ENCODE data around the gene ZBTB16. TPM values are rescaled to one million over a fixed set of nuclear protein-coding genes. Genes with fewer than 3 reads are reported as not detected.

Gene ZBTB16
- total RNA-seq, 1 donor from 2014 or later: 39.4 TPM

- H3K27me3 Mint-ChIP-seq (ENCODE audit: low read depth): no peaks in the 10 kb centered on the region
- no peaks in the 10 kb centered on the region for H3K36me3 Mint-ChIP-seq (ENCODE audit: low read depth)
- no peak overlapping the region for H3K4me3 Mint-ChIP-seq
- no peak overlapping the region for H3K27ac Mint-ChIP-seq (ENCODE audit: unreplicated experiment)
- TF ChIP-seq CTCF (conservative IDR thresholded peaks at IDR 0.05): no peak
- H3K9me3 Mint-ChIP-seq: no peaks in the 10 kb centered on the region
- H3K4me1 Mint-ChIP-seq: peaks cover 5% of the 10 kb centered on the region
- DNase-seq (ENCODE audit: low read depth, low spot score): no peak
Measured at GRCh38 chr11:114284021-114284420, 224.5 kb downstream of the ZBTB16 start.

- Mint-ChIP-seq H3K36me3 (ENCODE audit: low read depth) (no peaks in the 10 kb centered on the region), H3K27me3 (ENCODE audit: low read depth) (no peaks in the 10 kb centered on the region), H3K4me3 (no peak overlapping the region), H3K9me3 (no peaks in the 10 kb centered on the region), H3K27ac (ENCODE audit: unreplicated experiment) (no peak overlapping the region), H3K4me1 (peaks cover 5% of the 10 kb centered on the region)
- TF ChIP-seq CTCF (conservative IDR thresholded peaks at IDR 0.05): no peak
- DNase-seq (ENCODE audit: low read depth, low spot score): no peak
Measured at GRCh38 chr11:114284914-114285313, 225.4 kb downstream of the ZBTB16 start.

GRCh38 chr11:114285599-114285998 lies 226.1 kb downstream of the ZBTB16 start:
- H3K27me3 Mint-ChIP-seq (ENCODE audit: low read depth): no peaks in the 10 kb centered on the region
- no peak for DNase-seq (ENCODE audit: low read depth, low spot score)
- H3K27ac Mint-ChIP-seq (ENCODE audit: unreplicated experiment): no peak overlapping the region
- H3K4me1 Mint-ChIP-seq: peaks cover 5% of the 10 kb centered on the region
- H3K36me3 Mint-ChIP-seq (ENCODE audit: low read depth): no peaks in the 10 kb centered on the region
- H3K4me3 Mint-ChIP-seq: no peak overlapping the region
- TF ChIP-seq CTCF (conservative IDR thresholded peaks at IDR 0.05): no peak
- H3K9me3 Mint-ChIP-seq: no peaks in the 10 kb centered on the region

GRCh38 chr11:114286229-114286628 lies 226.7 kb downstream of the ZBTB16 start:
- Mint-ChIP-seq H3K27ac (ENCODE audit: unreplicated experiment) (no peak overlapping the region), H3K36me3 (ENCODE audit: low read depth) (no peaks in the 10 kb centered on the region), H3K4me1 (peaks cover 2% of the 10 kb centered on the region), H3K9me3 (no peaks in the 10 kb centered on the region), H3K27me3 (ENCODE audit: low read depth) (no peaks in the 10 kb centered on the region), H3K4me3 (no peak overlapping the region)
- no peak for DNase-seq (ENCODE audit: low read depth, low spot score)
- no peak for TF ChIP-seq CTCF (conservative IDR thresholded peaks at IDR 0.05)

GRCh38 chr11:114287154-114287553 lies 227.6 kb downstream of the ZBTB16 start:
- Mint-ChIP-seq H3K4me3 (no peak overlapping the region), H3K4me1 (no peaks in the 10 kb centered on the region), H3K36me3 (ENCODE audit: low read depth) (no peaks in the 10 kb centered on the region), H3K27me3 (ENCODE audit: low read depth) (no peaks in the 10 kb centered on the region), H3K9me3 (no peaks in the 10 kb centered on the region), H3K27ac (ENCODE audit: unreplicated experiment) (no peak overlapping the region)
- TF ChIP-seq CTCF (conservative IDR thresholded peaks at IDR 0.05): no peak
- DNase-seq (ENCODE audit: low read depth, low spot score): no peak

- Mint-ChIP-seq H3K4me1 (no peaks in the 10 kb centered on the region), H3K27me3 (ENCODE audit: low read depth) (no peaks in the 10 kb centered on the region), H3K27ac (ENCODE audit: unreplicated experiment) (no peak overlapping the region), H3K9me3 (no peaks in the 10 kb centered on the region), H3K36me3 (ENCODE audit: low read depth) (no peaks in the 10 kb centered on the region), H3K4me3 (no peak overlapping the region)
- TF ChIP-seq CTCF (conservative IDR thresholded peaks at IDR 0.05): no peak
- DNase-seq (ENCODE audit: low read depth, low spot score): no peak
Measured at GRCh38 chr11:114288136-114288535, 228.6 kb downstream of the ZBTB16 start.
